Right lobe of liver (tissue), 6 donors: ENCODE results near the gene BLOC1S6. TPM values are rescaled to one million over a fixed set of nuclear protein-coding genes. Genes with fewer than 3 reads are reported as not detected.

ENCODE experiments used
- ATAC-seq, 4 donors: fragments of 200-7000 bp; cut with Tn5 transposase; one replicate each; pipeline ENCODE4 v1.9.1; 2020; ENCODE audit warnings: mild to moderate bottlenecking in 4 of 4, moderate library complexity in 4 of 4
- DNase-seq, 3 donors: peaks; one replicate each; pipeline ENCODE4 v3.0.0-alpha.2; 2020
- H3K27ac ChIP-seq, 3 donors: fragments of 200-600 bp; one replicate each; pipeline ENCODE4 v1.8.0; 2022
- H3K27me3 ChIP-seq, 2 donors: fragments of 200-600 bp; one replicate each; pipeline ENCODE4 v1.8.0; 2022
- H3K36me3 ChIP-seq, 4 donors: fragments of 200-600 bp; sonication (generic) in 1 of 4; one replicate each; pipeline versions ENCODE4 v1.5.1 to v1.8.0; 2017 to 2022; ENCODE audit warnings: control low read depth in 1 of 4
- H3K4me1 ChIP-seq, 4 donors: fragments of 200-600 bp; sonication (generic) in 1 of 4; one replicate each; pipeline versions ENCODE4 v1.5.1 to v1.8.0; 2017 to 2022; ENCODE audit warnings: control low read depth in 1 of 4
- H3K4me3 ChIP-seq, 3 donors: fragments of 200-600 bp; one replicate each; pipeline ENCODE4 v1.8.0; 2022
- H3K9me3 ChIP-seq, 4 donors: fragments of 200-600 bp; sonication (generic) in 1 of 4; one replicate each; pipeline versions ENCODE4 v1.5.1 to v1.8.0; 2017 to 2022; ENCODE audit warnings: control low read depth in 1 of 4
- CTCF ChIP-seq, 4 donors: fragments of 200-600 bp in 3 of 4; fragments of 450-650 bp in 1 of 4; IDR thresholded peaks; one replicate each; pipeline versions ENCODE4 v1.5.1 to v1.8.0; 2016 to 2022; ENCODE audit warnings: antibody characterized with exemption in 4 of 4, mild to moderate bottlenecking in 2 of 4
- POLR2A ChIP-seq: fragments of 450-650 bp; IDR thresholded peaks from one replicate; pipeline ENCODE4 v1.6.1; 2017; ENCODE audit warnings: antibody characterized with exemption, mild to moderate bottlenecking
- WGBS: methylation state at CpG from one replicate; pipeline ENCODE4 v1.1.6; 2018; ENCODE audit warnings: low coverage, low lambda C conversion rate; ENCODE audit not compliant: insufficient coverage; ENCODE audit errors: missing lambda C conversion rate; 5-methylcytosine and 5-hydroxymethylcytosine counted together
- intact Hi-C, 2 donors: fragments of 100-400 bp; cut with DNase I; formaldehyde crosslinking; loops; one replicate each; pipeline versions ENCODE4 v1.11.2 to v1.14.1; 2022
- total RNA-seq, 6 experiments: library from RNA; depleted of rRNA in 2 of 6; stranded (reverse); fragments of >200 nt in 2 of 6; fragmentation: NEBNext Ultra II Directional in 3 of 6; extraction: Animal tissue kit (Norgen Biotek cat#: 25700) in 3 of 6; gene quantifications; one replicate each; pipeline versions ENCODE4 v1.1.0 to v1.2.4, GENCODE V29; 2016 to 2023
- donor health status: DM: no; HTN: yes; CAD: no.
- donor health status: DM: no; HTN: no; CAD: no.
- donor health status: DM: no; HTN: no; CAD: no.
- donor health status: DM: no; HTN: yes; CAD: no.
- donor health status: DM: no; HTN: yes; CAD: no.

Gene BLOC1S6
- total RNA-seq, 6 experiments from 2014 or later = 15.9 to 33.7 (median 24.3) TPM

GRCh38 chr15:45573961-45574629 lies 13.1 kb upstream of the BLOC1S6 start:
- TF ChIP-seq CTCF (IDR thresholded peaks at IDR 0.05) (no peak), POLR2A (no peak)
- DNase-seq (no peak), ATAC-seq (peak in 1 of 4 donors; percentile 32)
- no peak overlapping the region for H3K27ac ChIP-seq
- no peaks in the 10 kb centered on the region for H3K27me3 ChIP-seq
- H3K4me1 ChIP-seq = no peaks in the 10 kb centered on the region
- H3K9me3 ChIP-seq = no peaks in the 10 kb centered on the region
- no peak overlapping the region for H3K4me3 ChIP-seq
- no CpG with 5 or more reads among the region's 7 CpGs for WGBS
- intact Hi-C loops = no loop called here
- no peaks in the 10 kb centered on the region for H3K36me3 ChIP-seq

GRCh38 chr15:45581919-45582318 lies 5.3 kb upstream of the BLOC1S6 start:
- ATAC-seq = no peak
- TF ChIP-seq POLR2A = no peak
- TF ChIP-seq CTCF (IDR thresholded peaks at IDR 0.05) = no peak
- intact Hi-C loops = no loop called here
- H3K4me3 ChIP-seq = no peak overlapping the region
- H3K9me3 ChIP-seq = no peaks in the 10 kb centered on the region
- H3K27me3 ChIP-seq = no peaks in the 10 kb centered on the region
- H3K36me3 ChIP-seq = no peaks in the 10 kb centered on the region
- H3K4me1 ChIP-seq = peaks cover 0 to 8% (median 0%) of the 10 kb centered on the region in 4 donors
- no peak overlapping the region for H3K27ac ChIP-seq
- DNase-seq = no peak
- WGBS = 88% methylated on average over 2 of the region's 2 CpGs

DNA sequence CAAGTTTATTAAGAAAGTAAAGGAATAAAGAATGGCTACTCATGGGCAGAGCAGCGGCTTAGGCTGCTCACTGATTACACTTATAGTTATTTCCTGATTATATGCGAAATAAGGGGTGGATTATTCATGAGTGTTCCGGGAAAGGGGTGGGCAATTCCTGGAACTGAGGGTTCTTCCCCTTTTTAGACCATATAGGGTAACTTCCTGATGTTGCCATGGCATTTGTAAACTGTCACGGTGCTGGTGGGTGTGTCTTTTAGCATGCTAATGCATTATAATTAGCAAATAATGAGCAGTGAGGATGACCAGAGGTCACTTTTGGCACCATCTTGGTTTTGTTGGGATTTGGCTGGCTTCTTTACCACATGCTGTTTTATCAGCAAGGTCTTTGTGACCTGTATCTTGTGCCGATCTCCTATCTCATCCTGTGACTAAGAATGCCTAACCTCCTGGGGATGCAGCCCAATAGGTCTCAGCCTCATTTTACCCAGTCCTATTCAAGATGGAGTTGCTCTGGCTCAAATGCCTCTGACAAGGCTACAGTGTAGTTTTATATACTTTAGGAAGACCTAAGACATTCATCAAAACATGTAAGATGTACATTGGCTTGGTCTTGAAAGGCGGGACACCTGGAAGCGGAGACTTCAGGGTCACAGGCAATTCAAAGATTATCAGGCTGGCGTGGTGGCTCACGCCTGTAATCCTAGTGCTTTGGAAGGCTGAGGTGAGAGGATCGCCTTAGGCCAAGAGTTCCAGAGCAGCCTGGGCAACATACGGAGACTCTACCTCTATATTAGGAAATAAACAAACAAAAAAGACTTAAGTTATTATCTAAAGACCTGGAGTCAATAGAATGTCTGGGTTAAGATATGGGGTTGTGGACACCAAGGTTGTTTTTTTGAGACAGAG lies 3.2 kb upstream of the BLOC1S6 start:
- no peak for DNase-seq

More for the DNA sequence above, 3.2 kb upstream of the BLOC1S6 start:
- no peak for ATAC-seq
- Histone ChIP-seq H3K36me3 (no peaks in the 10 kb centered on the region), H3K4me1 (peaks cover 0 to 17% (median 5%) of the 10 kb centered on the region in 4 donors), H3K9me3 (no peaks in the 10 kb centered on the region), H3K4me3 (no peak overlapping the region), H3K27me3 (no peaks in the 10 kb centered on the region), H3K27ac (no peak overlapping the region)
- intact Hi-C loops = no loop called here
- 87% methylated on average over 11 of the region's 11 CpGs for WGBS
- TF ChIP-seq CTCF (IDR thresholded peaks at IDR 0.05) (no peak), POLR2A (no peak)
